HCT116 (cell line): ENCODE data around the gene CREBZF.

Source experiments
- EZH2 ChIP-seq: fragments of 200-600 bp; sonication (generic); IDR thresholded peaks from 2 replicates; pipeline ENCODE4 v1.6.1; 2017; ENCODE audit warnings: antibody characterized with exemption, mixed run types
- EZH2phosphoT487 ChIP-seq: fragments of 200-600 bp; IDR thresholded peaks from 2 replicates; pipeline ENCODE4 v1.6.1; 2018; ENCODE audit warnings: antibody characterized with exemption, borderline replicate concordance
- POLR2A ChIP-seq: IDR thresholded peaks from 2 replicates; pipeline ENCODE4 v1.7.0; 2011; ENCODE audit warnings: borderline replicate concordance; ENCODE audit not compliant: insufficient read depth, insufficient read length; ENCODE audit errors: extremely low read depth
- RAD21 ChIP-seq: IDR thresholded peaks from 2 replicates; pipeline ENCODE4 v1.6.1; 2012; ENCODE audit warnings: low read depth, mild to moderate bottlenecking
- SP1 ChIP-seq: IDR thresholded peaks from 2 replicates; pipeline ENCODE4 v1.6.1; 2012; ENCODE audit warnings: low read depth
- ZFX ChIP-seq: fragments of 450-650 bp; IDR thresholded peaks from 2 replicates; pipeline ENCODE4 v1.6.1; 2017
- TF ChIP-seq, protein P1 (sequence below), 3 experiments: fragments of 200-600 bp in 1 of 3; sonication (generic) in 1 of 3; IDR thresholded peaks in 2 of 3; conservative IDR thresholded peaks in 1 of 3; 2 replicates each; pipeline ENCODE4 v1.5.1; 2012 to 2017; ENCODE audit warnings: low read depth in 2 of 3, low read length in 2 of 3, antibody characterized with exemption in 1 of 3, borderline replicate concordance in 1 of 3, control low read depth in 1 of 3, mild to moderate bottlenecking in 1 of 3, mixed read lengths in 1 of 3, mixed run types in 1 of 3, moderate library complexity in 1 of 3; ENCODE audit not compliant: insufficient read depth in 1 of 3

GRCh38 chr11:85619499-85619898 lies 45.4 kb downstream of the CREBZF start:
- TF ChIP-seq, protein P1, sequence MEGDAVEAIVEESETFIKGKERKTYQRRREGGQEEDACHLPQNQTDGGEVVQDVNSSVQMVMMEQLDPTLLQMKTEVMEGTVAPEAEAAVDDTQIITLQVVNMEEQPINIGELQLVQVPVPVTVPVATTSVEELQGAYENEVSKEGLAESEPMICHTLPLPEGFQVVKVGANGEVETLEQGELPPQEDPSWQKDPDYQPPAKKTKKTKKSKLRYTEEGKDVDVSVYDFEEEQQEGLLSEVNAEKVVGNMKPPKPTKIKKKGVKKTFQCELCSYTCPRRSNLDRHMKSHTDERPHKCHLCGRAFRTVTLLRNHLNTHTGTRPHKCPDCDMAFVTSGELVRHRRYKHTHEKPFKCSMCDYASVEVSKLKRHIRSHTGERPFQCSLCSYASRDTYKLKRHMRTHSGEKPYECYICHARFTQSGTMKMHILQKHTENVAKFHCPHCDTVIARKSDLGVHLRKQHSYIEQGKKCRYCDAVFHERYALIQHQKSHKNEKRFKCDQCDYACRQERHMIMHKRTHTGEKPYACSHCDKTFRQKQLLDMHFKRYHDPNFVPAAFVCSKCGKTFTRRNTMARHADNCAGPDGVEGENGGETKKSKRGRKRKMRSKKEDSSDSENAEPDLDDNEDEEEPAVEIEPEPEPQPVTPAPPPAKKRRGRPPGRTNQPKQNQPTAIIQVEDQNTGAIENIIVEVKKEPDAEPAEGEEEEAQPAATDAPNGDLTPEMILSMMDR (IDR thresholded peaks at IDR 0.05 in 2 of 3, conservative IDR thresholded peaks at IDR 0.05 in 1 of 3; ENCODE audit: borderline replicate concordance in 1 of 3, insufficient read depth in 1 of 3, low read depth in 2 of 3, low read length in 2 of 3), result no peak
- no peak for TF ChIP-seq POLR2A
- no peak for TF ChIP-seq RAD21
- no peak for TF ChIP-seq ZFX
- TF ChIP-seq EZH2, result no peak
- no peak for TF ChIP-seq EZH2phosphoT487
- TF ChIP-seq SP1, result no peak
